LNCAP (cell line): ENCODE results near the gene GPR15LG.

Source experiments
- TF ChIP-seq, protein P1 (sequence below): fragments of 450-650 bp; IDR thresholded peaks from 2 replicates; pipeline ENCODE4 v1.5.1; 2017; ENCODE audit warnings: mild to moderate bottlenecking

Gene GPR15LG

DNA sequence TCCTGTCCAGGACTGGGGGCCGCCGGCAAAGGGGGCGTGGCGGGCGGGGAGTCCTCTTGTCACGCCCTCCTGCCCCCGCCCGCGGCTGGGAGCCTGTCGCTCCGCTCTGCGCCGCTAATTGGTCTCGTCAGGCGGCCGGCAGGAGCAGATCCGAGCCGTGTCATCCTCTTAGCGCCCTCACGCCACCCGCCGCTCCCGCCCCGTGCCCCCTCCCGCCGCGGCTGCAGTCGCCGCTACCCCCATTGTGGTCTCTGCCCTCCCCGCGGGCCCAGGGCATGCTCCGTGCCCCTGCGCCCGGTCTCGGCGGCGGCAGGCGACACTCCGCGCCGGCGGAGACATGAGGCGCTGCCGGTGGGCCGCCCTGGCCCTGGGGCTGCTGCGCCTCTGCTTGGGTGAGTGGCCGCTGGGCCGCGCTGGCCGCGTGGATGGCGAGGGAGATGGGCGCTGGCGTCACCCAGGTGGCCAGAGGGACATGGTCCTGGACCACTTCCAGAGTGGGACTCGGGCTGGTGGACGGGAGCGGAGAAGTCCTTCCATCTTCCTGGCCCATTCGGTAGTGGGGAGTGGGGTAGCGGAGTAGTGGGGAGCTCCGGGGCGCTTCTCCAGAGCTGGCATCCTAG, 20.9 kb downstream of the GPR15LG start, which contains the start of gene CDHR1:
Gene CDHR1 (plus strand): TSS at position 114 of the 620 bp plus-strand sequence. CDS start 224 bp downstream, at position 338.
- TF ChIP-seq, protein P1, sequence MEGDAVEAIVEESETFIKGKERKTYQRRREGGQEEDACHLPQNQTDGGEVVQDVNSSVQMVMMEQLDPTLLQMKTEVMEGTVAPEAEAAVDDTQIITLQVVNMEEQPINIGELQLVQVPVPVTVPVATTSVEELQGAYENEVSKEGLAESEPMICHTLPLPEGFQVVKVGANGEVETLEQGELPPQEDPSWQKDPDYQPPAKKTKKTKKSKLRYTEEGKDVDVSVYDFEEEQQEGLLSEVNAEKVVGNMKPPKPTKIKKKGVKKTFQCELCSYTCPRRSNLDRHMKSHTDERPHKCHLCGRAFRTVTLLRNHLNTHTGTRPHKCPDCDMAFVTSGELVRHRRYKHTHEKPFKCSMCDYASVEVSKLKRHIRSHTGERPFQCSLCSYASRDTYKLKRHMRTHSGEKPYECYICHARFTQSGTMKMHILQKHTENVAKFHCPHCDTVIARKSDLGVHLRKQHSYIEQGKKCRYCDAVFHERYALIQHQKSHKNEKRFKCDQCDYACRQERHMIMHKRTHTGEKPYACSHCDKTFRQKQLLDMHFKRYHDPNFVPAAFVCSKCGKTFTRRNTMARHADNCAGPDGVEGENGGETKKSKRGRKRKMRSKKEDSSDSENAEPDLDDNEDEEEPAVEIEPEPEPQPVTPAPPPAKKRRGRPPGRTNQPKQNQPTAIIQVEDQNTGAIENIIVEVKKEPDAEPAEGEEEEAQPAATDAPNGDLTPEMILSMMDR = no peak

DNA sequence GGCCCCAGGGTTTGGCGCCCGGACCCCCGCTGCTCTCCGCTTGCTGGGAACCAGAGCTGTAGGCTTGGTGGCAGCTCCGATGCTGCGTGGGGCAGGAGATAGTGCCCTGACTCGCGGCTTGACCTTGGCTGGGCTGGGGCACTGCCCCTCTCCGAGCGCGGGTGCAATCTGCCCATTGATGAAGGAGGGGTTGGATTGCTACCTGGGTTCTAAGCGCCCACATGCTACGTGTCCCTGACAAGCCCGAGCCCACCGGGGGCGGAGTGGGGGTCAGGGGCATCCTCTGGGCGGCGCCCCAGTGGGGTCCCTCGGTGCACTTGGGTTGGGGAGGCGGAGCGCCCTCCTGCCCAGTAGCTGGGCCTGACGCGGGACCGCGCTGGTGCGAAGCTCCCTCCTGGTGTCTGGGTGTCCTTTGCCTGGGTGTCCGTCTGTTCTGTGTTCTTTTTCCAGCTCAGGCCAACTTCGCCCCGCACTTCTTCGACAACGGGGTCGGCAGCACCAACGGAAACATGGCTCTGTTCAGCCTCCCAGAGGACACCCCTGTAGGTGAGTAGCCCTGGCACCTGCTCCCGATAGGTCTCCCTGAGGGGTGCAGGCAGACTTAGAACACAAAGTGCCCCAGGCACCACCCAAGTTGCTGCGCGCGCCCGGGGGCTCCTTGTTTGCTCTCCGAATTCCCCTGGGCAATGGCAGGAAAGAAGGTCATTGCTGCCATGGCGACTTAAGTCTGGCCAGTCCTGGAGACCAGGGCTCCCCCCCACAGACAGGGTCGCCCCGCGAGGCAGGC, 21.6 kb downstream of the GPR15LG start:
- TF ChIP-seq, protein P1 = no peak

DNA sequence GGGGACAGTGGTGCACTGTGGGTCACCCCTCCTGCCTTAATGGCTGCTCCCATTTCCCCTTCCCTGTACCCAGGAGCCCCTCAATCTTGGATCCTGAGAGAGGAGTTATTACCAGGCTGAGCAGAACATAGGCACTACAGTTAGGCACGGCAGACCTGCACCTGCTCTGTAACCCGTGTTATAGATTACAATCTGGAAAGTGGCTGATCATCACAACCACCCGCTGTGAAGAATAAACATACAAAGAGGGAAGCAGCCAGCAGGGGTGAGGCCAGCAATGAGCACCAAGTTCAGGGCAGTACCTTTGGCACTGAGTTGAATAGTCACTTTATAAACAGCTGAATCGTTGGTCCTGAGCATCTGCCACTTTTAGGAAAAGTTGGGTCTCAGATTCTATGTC, 22.5 kb downstream of the GPR15LG start:
- TF ChIP-seq, protein P1 = no peak

DNA sequence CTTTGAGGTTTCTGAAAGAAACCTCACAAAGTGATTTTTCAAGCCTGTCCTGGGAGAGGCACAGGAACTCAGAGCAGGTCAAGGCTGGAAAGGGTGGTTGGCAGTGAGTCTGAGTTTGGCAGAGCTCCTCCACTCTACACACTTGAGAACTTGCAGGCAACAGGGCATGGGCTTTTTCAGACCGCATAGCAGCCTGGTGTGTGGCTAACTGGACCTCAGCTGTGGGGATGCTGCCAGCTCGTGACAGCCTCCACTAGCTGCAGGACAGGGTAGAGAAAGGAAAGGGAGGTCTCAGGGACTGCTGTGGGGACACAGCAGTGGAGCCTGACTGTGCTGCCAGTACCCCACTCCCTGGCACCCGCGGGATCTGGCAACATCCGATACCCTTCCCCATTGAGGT, 23.3 kb downstream of the GPR15LG start:
- TF ChIP-seq, protein P1 = no peak

DNA sequence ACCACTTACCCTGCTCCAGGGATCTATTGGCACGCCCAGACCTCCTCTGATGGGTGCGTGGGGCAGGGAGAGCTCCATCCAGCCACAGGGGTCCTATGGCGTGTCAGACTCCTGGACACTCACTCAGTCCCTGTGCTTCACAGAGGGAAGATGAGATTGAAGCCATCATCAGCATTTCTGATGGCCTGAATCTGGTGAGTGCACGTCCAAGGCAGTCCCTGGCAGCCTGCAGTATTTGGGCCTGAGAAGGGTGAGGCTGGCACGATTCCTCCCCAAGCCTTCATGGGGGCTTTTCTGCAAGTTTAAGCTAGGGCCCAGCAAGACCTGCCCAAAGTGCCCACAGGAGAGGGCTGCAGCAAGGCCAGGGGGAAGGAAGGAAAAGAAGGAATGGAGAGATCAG, 24.0 kb downstream of the GPR15LG start:
- TF ChIP-seq, protein P1 = no peak

DNA sequence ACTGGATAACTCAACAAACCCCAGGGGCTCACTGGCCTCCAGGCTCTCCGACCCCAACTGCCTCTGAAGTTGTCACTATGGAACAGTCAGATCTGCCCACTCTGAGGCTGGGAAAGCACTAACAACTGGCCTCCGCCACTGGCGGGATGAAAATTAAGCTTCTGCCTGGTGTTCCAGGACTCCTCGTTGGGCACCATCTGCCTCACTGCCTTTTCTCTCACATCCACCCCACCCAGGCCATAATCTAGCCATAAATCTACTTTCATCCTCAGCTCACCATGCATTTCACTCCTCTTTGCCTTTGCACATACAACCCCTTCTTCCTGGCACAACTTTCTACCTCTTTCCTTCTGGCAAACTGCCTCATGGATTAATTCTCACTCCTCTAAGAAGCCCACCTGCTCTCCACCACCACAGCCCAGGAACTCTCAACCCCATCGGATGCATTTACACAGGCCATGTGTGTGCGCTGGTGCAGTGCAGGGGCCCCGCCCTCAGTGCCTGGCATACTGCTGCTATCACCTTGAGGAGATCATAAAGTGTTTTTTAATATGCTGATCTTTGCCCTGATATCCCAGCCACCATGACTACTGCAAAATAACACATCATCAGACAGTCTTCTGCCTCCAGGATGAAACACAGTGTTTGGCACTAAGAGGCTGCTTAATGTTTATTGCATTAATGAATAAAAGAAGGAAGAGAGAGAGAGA, 24.8 kb downstream of the GPR15LG start:
- TF ChIP-seq, protein P1 = no peak

DNA sequence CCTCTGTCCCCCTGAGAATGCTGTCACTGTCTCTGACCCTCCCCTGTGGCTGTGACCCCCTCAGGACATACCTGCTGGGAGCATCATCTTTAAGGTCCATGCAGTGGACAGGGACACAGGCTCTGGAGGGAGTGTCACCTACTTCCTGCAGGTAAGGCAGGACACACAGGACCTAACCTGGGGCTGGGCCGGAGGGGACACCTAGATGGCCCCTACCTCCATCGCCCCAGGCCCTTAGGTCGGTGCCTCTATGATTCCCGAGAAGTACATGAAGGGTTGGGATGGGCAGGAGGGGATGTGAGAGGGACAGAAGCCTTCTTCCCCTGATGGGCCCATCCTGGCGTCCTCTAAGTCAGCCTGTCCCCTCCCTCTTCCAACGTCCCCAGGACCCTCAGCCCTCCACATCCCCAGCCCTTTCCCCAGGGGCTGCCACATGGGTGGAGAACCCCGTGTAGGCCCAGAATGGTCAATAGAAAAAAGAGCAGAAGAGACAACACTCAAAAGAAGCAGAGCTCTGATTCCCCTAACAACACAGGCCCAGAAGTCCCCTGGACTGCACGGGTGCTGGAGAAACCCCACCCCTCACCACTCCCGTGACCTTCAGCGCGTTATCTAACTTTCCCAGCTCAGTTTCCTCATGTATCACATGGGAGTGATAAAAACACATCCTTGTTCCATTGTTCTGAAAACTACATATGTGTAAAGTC, 27.1 kb downstream of the GPR15LG start:
- TF ChIP-seq, protein P1 = no peak
